Activated T-helper 1 cell treated with anti-CD3 and anti-CD28 coated beads, Interleukin-12 subunit alpha, Interleukin-12 subunit beta, Interleukin-2, Interleukin-4 antibody, amounts not matched to agents 30 ng/mL and 10 ng/mL and 1 ng/mL, durations not matched to agents 14 hours and 24 hours and 36 hours (primary cell): Measurements from ENCODE around the gene SEMA5A. TPM values are rescaled to one million over a fixed set of nuclear protein-coding genes. Genes with fewer than 3 reads are reported as not detected.

Source experiments
- DNase-seq: peaks from one replicate; pipeline ENCODE4 v3.0.0; 2021; ENCODE audit warnings: low spot score
- H3K27ac Mint-ChIP-seq: one replicate; pipeline ENCODE4 v1.8.0; 2021; ENCODE audit warnings: mild to moderate bottlenecking, mixed read lengths
- H3K27me3 Mint-ChIP-seq: one replicate; pipeline ENCODE4 v1.8.0; 2022; ENCODE audit warnings: mild to moderate bottlenecking, moderate library complexity, mixed read lengths; ENCODE audit not compliant: insufficient read depth
- H3K36me3 Mint-ChIP-seq: one replicate; pipeline ENCODE4 v1.8.0; 2021; ENCODE audit warnings: low read depth, mixed read lengths
- H3K4me1 Mint-ChIP-seq: one replicate; pipeline ENCODE4 v1.8.0; 2021; ENCODE audit warnings: low read depth, mixed read lengths
- H3K4me3 Mint-ChIP-seq: one replicate; pipeline ENCODE4 v1.8.0; 2021; ENCODE audit warnings: mild to moderate bottlenecking, moderate library complexity, mixed read lengths
- H3K9me3 Mint-ChIP-seq: one replicate; pipeline ENCODE4 v1.8.0; 2021; ENCODE audit warnings: mixed read lengths
- intact Hi-C: fragments of 100-400 bp; cut with micrococcal nuclease; formaldehyde crosslinking; loops from one replicate; pipeline ENCODE4 v1.15.1; 2024
- total RNA-seq: library from RNA; stranded (reverse); gene quantifications from 2 replicates; pipeline ENCODE4 v1.2.3, GENCODE V29; 2022

The SEMA5A gene
- total RNA-seq, 1 donor from 2014 or later, result not detected

DNA sequence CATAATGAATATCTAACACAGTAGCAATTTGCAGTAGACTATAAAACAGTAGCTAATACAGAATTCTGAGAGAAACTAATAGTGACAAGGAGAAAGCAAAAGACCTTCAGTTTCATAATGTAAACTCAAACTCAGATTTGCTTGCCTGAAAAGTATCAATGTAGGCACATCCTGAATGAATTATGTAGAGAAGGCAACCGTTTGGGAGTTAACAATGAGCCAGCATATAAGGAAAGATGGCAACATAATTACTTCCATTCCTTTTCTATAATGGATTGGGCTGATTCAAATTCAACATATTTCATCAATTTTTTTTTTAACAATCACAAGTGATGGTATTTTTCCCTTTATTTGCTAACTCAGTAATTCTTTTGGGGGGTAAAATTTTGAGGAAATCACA, 261.6 kb downstream of the SEMA5A start:
- DNase-seq, result no peak

DNA sequence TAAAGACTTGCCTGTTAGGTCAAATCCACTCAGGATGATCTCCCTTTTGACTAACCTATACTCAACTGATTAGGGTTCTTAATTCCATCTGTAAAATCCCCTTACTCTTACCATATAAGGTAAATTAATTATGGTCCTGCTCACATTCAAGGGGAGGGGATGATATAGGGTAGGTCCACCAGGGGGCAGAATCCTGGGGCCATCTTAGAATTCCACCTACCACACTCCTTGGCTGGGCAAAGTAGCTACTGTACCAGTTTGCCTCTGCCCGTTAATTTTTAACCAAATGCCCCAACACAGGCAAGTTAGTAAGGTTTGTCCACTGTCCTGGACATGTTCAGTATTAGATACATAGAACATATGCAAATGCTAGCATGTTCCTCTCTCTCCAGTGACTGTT, 262.4 kb downstream of the SEMA5A start:
- intact Hi-C loops, result no loop called here
- Mint-ChIP-seq H3K4me3 (no peak overlapping the region), H3K27ac (no peak overlapping the region), H3K36me3 (no peaks in the 10 kb centered on the region), H3K27me3 (no peaks in the 10 kb centered on the region), H3K9me3 (no peaks in the 10 kb centered on the region), H3K4me1 (no peaks in the 10 kb centered on the region)
- DNase-seq, result no peak

More for the DNA sequence above, 261.6 kb downstream of the SEMA5A start:
- H3K36me3 Mint-ChIP-seq, result no peaks in the 10 kb centered on the region
- H3K9me3 Mint-ChIP-seq, result no peaks in the 10 kb centered on the region
- H3K4me1 Mint-ChIP-seq, result no peaks in the 10 kb centered on the region
- no peak overlapping the region for H3K4me3 Mint-ChIP-seq
- no peaks in the 10 kb centered on the region for H3K27me3 Mint-ChIP-seq
- no peak overlapping the region for H3K27ac Mint-ChIP-seq
- intact Hi-C loops, result no loop called here

DNA sequence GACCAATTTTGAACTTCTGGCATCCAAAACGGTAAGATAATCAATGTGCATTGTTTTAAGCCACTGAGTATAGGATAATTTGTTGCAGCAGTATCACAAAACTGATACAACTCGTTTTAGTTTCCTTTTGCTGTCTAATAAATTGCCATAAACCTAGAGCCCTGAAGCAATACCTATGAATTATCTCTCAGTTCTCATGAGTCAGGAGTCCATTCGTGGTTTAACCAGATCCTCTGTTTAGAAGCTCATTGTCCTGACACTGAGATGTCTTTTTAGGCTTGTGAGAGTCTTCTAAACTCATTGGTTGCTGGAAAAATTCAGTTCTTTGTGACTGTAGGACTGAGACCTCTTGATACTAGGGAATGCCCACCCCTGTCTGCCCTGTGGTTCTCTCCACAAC, 262.9 kb downstream of the SEMA5A start:
- intact Hi-C loops, result no loop called here
- Mint-ChIP-seq H3K4me3 (no peak overlapping the region), H3K36me3 (no peaks in the 10 kb centered on the region), H3K27ac (no peak overlapping the region), H3K9me3 (no peaks in the 10 kb centered on the region), H3K27me3 (no peaks in the 10 kb centered on the region), H3K4me1 (no peaks in the 10 kb centered on the region)
- no peak for DNase-seq

DNA sequence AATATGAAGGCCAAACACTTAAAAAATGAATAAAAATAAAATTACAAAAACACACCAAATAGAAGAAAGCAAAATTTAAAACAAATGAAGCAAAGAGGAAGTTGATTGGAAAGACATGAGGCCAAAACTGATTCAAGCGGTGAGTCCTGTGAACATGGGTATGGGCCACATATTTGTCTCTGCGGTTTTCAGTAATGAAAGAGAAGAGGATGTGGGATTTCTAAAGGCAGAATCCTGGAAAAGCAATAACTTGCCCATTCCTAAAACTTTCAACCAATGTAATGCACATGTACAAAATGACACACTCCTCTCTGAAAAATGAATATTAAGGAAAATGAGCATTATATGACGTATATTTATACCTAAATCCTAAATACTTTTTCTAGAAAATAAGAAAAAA, 263.7 kb downstream of the SEMA5A start:
- H3K27me3 Mint-ChIP-seq, result no peaks in the 10 kb centered on the region
- H3K9me3 Mint-ChIP-seq, result no peaks in the 10 kb centered on the region
- no peak overlapping the region for H3K4me3 Mint-ChIP-seq
- no peaks in the 10 kb centered on the region for H3K36me3 Mint-ChIP-seq
- no peaks in the 10 kb centered on the region for H3K4me1 Mint-ChIP-seq
- intact Hi-C loops, result no loop called here
- no peak overlapping the region for H3K27ac Mint-ChIP-seq
- no peak for DNase-seq

DNA sequence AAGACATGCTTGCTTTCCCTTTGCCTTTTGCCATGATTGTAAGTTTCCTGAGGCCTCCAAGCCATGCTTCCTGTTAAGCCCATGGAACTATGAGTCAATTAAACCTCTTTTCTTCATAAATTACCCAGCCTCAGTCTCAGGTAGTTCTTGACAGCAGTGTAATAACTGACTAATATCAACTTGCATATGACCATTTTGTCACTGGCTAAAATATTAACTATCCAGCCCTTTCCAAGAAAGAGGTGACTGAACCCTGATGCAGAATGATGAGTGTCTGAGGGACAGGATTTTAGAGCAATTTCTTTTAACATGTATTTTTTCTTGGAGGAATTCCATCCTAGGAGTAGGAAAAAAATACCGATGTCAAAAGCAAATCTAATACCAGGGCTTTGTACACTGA, 266.1 kb downstream of the SEMA5A start:
- Mint-ChIP-seq H3K9me3 (peaks cover 4% of the 10 kb centered on the region), H3K27me3 (no peaks in the 10 kb centered on the region), H3K36me3 (no peaks in the 10 kb centered on the region), H3K4me1 (no peaks in the 10 kb centered on the region), H3K27ac (no peak overlapping the region), H3K4me3 (no peak overlapping the region)
- intact Hi-C loops, result no loop called here
- DNase-seq, result no peak

DNA sequence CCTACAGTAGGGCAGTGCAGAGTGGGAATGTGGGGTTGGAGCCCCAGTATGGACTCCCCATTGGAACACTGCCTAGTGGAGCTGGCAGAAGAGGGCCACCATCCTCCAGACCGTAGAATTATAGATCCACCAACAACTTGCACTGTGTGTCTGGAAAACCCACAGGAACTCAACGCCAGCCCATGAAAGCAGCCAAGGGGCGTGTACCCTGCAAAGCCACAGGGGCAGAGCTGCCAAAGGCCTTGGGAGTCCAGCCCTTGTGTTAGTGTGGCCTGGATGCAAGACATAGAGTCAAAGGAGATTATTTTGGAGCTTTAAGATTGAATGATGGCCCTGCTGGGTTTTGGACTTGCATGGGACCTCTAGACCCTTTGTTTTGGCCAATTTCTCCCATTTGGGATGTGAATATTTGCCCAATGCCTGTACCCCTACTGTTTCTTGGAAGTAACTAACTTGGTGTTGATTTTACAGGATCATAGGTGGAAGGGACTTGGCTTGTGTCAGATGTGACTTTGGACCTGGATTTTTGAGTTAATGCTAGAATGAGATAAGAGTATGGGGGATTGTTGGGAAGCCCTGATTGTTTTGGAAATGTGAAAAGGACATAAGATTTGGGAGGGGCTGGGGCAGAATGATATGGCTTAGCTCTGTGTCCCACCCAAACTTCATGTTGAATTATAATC, 266.8 kb downstream of the SEMA5A start:
- intact Hi-C loops, result no loop called here
- no peak for DNase-seq
- Mint-ChIP-seq H3K4me1 (no peaks in the 10 kb centered on the region), H3K27me3 (no peaks in the 10 kb centered on the region), H3K27ac (no peak overlapping the region), H3K36me3 (no peaks in the 10 kb centered on the region), H3K9me3 (peaks cover 8% of the 10 kb centered on the region), H3K4me3 (no peak overlapping the region)

DNA sequence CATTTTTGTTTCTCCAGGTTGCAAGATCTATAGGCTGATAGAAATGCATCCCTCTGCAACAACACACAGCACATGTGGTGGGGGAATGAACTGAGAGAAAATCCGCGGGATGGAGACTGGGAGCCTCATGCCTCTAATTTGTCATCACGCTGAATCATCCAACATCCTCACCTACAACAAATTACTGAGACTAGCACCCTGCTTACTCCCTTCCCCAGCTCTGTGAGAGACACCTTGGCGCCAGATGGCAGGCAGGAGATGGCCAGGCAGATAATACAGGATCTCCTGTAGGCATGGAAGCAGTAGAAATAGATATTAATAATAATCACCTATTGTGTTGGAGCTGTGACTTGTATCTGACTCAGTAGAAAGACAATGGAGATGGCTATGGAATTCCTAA, 276.9 kb downstream of the SEMA5A start:
- DNase-seq, result no peak
- Mint-ChIP-seq H3K36me3 (no peaks in the 10 kb centered on the region), H3K4me3 (no peak overlapping the region), H3K9me3 (peaks cover 3% of the 10 kb centered on the region), H3K27ac (no peak overlapping the region), H3K27me3 (no peaks in the 10 kb centered on the region), H3K4me1 (no peaks in the 10 kb centered on the region)
- intact Hi-C loops, result no loop called here

DNA sequence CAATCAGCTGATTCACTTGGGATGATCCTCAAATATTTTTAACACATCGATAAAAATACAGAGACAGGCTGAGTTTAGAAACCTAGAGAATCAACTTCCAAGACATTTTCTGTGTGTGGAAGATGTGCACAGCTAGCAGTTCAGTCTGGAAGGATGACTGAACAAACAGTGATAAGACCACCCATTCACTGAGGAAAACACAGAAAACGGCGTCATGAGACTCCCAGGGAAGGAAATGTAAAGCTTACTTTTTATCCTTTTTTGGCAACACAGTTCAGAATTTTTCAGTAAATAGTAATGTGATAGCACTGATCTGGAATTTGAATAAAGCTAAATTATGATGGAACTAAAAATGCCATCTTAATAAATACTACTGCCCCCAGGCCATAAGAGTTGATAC, 277.6 kb downstream of the SEMA5A start:
- no peaks in the 10 kb centered on the region for H3K27me3 Mint-ChIP-seq
- H3K36me3 Mint-ChIP-seq, result no peaks in the 10 kb centered on the region
- intact Hi-C loops, result no loop called here
- no peak for DNase-seq
- no peak overlapping the region for H3K4me3 Mint-ChIP-seq
- H3K27ac Mint-ChIP-seq, result no peak overlapping the region
- no peaks in the 10 kb centered on the region for H3K4me1 Mint-ChIP-seq
- peaks cover 3% of the 10 kb centered on the region for H3K9me3 Mint-ChIP-seq

DNA sequence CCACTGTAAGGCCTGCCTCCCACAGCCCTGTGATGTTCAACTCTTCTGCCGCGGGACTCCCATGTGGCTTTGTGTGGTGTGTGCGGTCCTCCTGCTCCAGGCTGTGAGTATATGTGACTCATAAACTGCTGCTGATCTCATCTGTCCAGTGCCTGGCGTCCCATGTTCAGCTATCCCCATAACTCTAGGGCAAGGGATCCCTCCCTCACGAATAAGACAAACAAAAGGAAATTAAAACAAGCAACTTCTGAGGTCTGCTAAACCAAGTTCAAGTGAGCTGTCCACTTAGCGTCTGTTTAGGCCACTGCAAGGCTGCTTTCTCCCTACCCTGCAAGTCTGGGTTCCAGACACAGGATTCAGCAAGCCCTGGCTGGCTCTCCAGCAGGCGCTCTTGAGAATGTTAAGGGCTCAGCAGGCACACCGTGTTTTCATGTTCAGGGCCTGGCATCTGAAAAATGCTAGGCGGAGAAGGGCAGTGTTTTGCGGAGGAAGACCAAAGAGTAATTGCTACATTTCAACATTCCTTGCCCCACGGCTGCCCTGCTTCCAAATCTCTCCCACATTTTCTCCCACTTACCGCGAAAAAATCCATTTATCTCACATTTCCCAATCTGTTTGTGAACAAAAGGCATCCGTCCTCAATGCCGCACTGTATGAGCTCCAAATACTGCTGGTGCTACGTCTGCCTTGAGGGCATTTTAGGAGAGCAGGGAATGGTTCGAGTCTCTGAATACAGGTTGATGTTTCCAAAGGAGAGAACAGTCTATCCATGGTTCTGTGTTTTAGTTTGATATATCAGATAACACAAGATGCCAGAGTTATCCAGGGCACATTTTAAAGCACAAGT, 280.2 kb downstream of the SEMA5A start:
- H3K36me3 Mint-ChIP-seq, result no peaks in the 10 kb centered on the region
- DNase-seq, result no peak
- no peaks in the 10 kb centered on the region for H3K27me3 Mint-ChIP-seq
- H3K4me3 Mint-ChIP-seq, result no peak overlapping the region
- no peak overlapping the region for H3K27ac Mint-ChIP-seq
- intact Hi-C loops, result no loop called here
- no peaks in the 10 kb centered on the region for H3K4me1 Mint-ChIP-seq
- peaks cover 6% of the 10 kb centered on the region for H3K9me3 Mint-ChIP-seq

DNA sequence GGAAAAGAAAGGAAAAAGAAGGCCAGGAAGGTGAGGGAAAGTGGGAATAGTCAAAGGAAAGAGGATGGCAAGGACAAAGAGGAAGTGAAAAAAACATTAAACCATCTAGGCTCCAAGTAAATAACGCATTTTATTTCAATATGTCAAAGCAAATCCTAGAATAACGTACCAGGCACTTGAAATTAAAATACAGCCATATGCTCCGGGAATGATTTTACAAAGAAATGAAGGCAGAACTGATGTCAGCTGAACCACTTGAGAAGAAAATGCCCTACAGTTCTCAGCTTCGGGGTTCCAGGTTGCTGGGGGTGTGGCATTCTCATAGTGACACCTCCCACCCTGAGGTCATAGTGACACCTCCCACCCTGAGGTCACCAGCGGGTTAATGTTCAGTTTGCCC, 281.6 kb downstream of the SEMA5A start:
- Mint-ChIP-seq H3K27ac (no peak overlapping the region), H3K4me3 (no peak overlapping the region), H3K27me3 (no peaks in the 10 kb centered on the region), H3K9me3 (peaks cover 3% of the 10 kb centered on the region), H3K4me1 (no peaks in the 10 kb centered on the region), H3K36me3 (no peaks in the 10 kb centered on the region)
- intact Hi-C loops, result no loop called here
- DNase-seq, result no peak

DNA sequence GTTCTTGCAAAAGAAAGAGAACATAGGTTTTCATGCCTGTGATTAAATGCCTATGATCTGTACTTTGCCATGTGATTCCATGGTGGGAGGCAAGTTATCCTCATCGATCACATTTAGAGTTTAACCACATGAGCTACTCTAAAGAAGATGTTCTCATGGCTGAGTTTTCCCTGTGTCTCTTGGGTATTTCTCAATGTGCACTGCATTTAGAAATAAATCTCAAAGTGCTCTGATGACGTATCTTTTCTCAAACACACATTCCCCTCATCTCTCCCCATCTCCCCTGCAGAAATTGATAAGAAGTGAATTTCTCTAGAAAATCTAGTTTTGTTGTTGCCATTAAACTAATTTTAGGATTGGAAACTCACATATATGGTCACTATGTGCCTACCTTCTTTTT, 282.2 kb downstream of the SEMA5A start:
- Mint-ChIP-seq H3K36me3 (no peaks in the 10 kb centered on the region), H3K27me3 (no peaks in the 10 kb centered on the region), H3K4me3 (no peak overlapping the region), H3K9me3 (peaks cover 3% of the 10 kb centered on the region), H3K4me1 (no peaks in the 10 kb centered on the region), H3K27ac (no peak overlapping the region)
- DNase-seq, result no peak
- intact Hi-C loops, result no loop called here

DNA sequence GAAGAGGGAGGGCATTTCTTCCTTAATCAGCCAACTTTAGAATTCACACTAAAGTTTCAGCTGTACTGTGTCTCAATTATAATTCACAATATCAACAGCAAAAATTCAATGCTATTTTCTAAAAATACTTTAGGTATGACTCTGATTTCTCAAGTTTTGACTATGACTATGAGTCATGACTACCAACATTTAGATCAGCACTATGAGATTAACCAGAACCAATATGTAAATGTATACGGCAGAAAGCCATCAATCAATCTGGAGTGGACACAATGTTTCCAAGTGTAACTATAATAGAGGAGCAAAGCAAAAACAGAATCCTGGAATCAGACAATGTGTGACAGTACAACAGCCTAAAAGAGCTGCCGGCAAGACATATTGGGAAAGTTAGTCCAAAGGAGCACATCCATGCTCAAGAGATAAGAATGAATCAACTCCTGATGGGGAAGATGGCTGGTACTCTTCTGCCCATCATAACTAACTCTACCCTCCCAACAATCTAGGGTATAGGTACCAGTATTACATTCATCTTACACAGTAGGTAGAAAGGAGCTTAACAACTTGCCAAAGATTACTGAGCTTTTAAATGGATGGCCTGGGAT, 294.4 kb downstream of the SEMA5A start:
- Mint-ChIP-seq H3K27ac (no peak overlapping the region), H3K4me3 (no peak overlapping the region)

DNA sequence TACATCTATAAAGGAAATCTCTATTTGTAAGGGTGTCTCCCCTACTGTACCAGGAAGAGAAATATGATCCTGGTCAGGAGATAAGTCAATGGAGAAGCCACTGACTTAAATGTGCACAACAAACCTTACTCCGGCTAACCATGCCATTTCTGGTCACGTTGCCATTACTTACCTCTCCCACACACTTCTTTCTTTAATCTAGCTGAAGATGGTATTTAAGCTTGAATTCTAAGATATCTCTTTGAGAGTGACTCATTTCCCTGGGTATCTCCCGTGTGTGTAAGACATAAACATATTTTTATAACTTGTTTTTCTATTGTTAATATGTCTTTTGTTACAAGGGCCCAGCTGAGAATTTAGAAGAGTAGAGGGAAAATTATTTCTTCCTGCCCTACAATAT, 296.6 kb downstream of the SEMA5A start:
- DNase-seq, result no peak
- Mint-ChIP-seq H3K27me3 (no peaks in the 10 kb centered on the region), H3K36me3 (no peaks in the 10 kb centered on the region), H3K9me3 (no peaks in the 10 kb centered on the region), H3K27ac (no peak overlapping the region), H3K4me3 (no peak overlapping the region), H3K4me1 (no peaks in the 10 kb centered on the region)
- intact Hi-C loops, result no loop called here

More for the DNA sequence above, 294.4 kb downstream of the SEMA5A start:
- Mint-ChIP-seq H3K4me1 (no peaks in the 10 kb centered on the region), H3K9me3 (no peaks in the 10 kb centered on the region), H3K27me3 (no peaks in the 10 kb centered on the region), H3K36me3 (no peaks in the 10 kb centered on the region)
- no peak for DNase-seq
- intact Hi-C loops, result no loop called here
